HG03095 (cell line): ENCODE measurements around the gene CA10.

Source experiments
- ATAC-seq: cut with Tn5 transposase; IDR thresholded peaks from one replicate; pipeline ENCODE4 v1.9.1; 2021; ENCODE audit warnings: moderate library complexity; ENCODE audit not compliant: unreplicated experiment

The CA10 gene

GRCh38 chr17:52158450-52159042 lies at the start of gene CA10:
CA10 (minus strand) TSS chr17:52158714.
- no peak for ATAC-seq

- ATAC-seq: no peak
Observed at GRCh38 chr17:52207796-52208195, 49.3 kb upstream of the CA10 start.

- ATAC-seq: no peak
Observed at GRCh38 chr17:52202520-52203080, 44.1 kb upstream of the CA10 start.

GRCh38 chr17:52201767-52202519 lies 43.4 kb upstream of the CA10 start:
- no peak for ATAC-seq

GRCh38 chr17:52191491-52191890 lies 33.0 kb upstream of the CA10 start:
- ATAC-seq: no peak

GRCh38 chr17:52181782-52182181 lies 23.3 kb upstream of the CA10 start:
- no peak for ATAC-seq

GRCh38 chr17:52178012-52178411 lies 19.5 kb upstream of the CA10 start:
- no peak for ATAC-seq

- no peak for ATAC-seq
Observed at GRCh38 chr17:52170963-52171572, 12.6 kb upstream of the CA10 start.

- ATAC-seq: no peak
Observed at GRCh38 chr17:52160136-52160567, 1.6 kb upstream of the CA10 start.

GRCh38 chr17:52159246-52160135 lies 977 bp upstream of the CA10 start:
- no peak for ATAC-seq

GRCh38 chr17:52157603-52158449 lies 688 bp downstream of the CA10 start:
- ATAC-seq: no peak

- no peak for ATAC-seq
Observed at GRCh38 chr17:52156576-52157570, 1.6 kb downstream of the CA10 start.

GRCh38 chr17:52155301-52155700 lies 3.2 kb downstream of the CA10 start:
- no peak for ATAC-seq

GRCh38 chr17:52154466-52154865 lies 4.0 kb downstream of the CA10 start:
- no peak for ATAC-seq

GRCh38 chr17:52150935-52151334 lies 7.6 kb downstream of the CA10 start:
- no peak for ATAC-seq

GRCh38 chr17:52149626-52150025 lies 8.9 kb downstream of the CA10 start:
- no peak for ATAC-seq

GRCh38 chr17:52148969-52149351 lies 9.6 kb downstream of the CA10 start:
- ATAC-seq: no peak

GRCh38 chr17:52148288-52148968 lies 10.1 kb downstream of the CA10 start:
- no peak for ATAC-seq
